HCT116 (cell line): Measurements from ENCODE around the gene POLK.

Experiments used
- CEBPB ChIP-seq: IDR thresholded peaks from 2 replicates; pipeline ENCODE4 v1.6.1; 2012; ENCODE audit warnings: low read depth
- FOSL1 ChIP-seq: IDR thresholded peaks from 2 replicates; pipeline ENCODE4 v1.6.1; 2012; ENCODE audit warnings: low read depth
- POLR2A ChIP-seq: IDR thresholded peaks from 2 replicates; pipeline ENCODE4 v1.7.0; 2011; ENCODE audit warnings: borderline replicate concordance; ENCODE audit not compliant: insufficient read depth, insufficient read length; ENCODE audit errors: extremely low read depth
- RAD21 ChIP-seq: IDR thresholded peaks from 2 replicates; pipeline ENCODE4 v1.6.1; 2012; ENCODE audit warnings: low read depth, mild to moderate bottlenecking
- TF ChIP-seq, protein P1 (sequence below), 3 experiments: fragments of 200-600 bp in 1 of 3; sonication (generic) in 1 of 3; IDR thresholded peaks in 2 of 3; conservative IDR thresholded peaks in 1 of 3; 2 replicates each; pipeline ENCODE4 v1.5.1; 2012 to 2017; ENCODE audit warnings: low read depth in 2 of 3, low read length in 2 of 3, antibody characterized with exemption in 1 of 3, borderline replicate concordance in 1 of 3, control low read depth in 1 of 3, mild to moderate bottlenecking in 1 of 3, mixed read lengths in 1 of 3, mixed run types in 1 of 3, moderate library complexity in 1 of 3; ENCODE audit not compliant: insufficient read depth in 1 of 3

DNA sequence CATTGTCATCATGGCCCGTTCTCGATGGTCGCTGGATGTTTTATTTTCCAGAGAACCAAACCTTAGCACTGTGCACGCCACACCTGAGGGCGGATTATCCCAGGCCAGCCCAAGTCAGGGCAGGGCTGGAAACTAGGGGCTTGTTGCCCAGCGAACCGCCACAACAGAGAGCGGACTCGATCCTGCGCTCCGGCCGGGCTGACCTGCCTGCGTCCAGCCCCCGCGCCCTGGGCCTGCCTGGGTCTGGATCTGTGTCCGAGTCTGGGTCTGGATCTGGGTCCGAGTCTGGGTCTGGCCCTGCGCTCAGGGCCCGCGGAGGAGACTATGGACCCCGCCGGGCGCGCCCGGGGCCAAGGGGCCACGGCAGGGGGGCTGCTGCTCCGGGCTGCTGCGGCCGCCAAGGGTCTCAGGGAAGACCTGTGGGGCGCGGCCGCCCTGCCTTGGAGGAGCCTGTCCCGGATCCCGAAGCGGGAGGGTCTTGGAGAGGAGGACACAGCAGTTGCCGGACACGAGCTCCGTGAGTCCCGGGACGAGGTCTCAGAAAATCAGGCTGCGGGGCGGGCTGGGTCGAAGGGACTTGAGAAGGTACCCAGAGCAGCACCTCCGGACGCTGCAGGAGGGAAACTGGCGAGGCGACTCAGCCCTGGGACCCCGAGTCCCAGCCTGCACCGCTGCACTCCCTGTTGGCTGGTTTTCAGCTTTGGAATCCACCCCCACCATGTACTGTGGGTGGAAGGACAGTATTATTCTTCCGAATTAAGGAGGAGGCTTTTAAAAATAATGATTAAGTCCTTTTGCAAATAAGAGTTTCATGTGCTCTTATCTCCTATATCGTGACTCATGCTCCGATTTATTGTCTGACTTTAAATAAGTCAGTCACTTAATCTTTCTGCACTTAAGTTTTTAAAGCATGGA is 99.9 kb downstream of the POLK start, which contains the start of gene ANKDD1B:
- no peak for TF ChIP-seq FOSL1
- TF ChIP-seq, protein P1, sequence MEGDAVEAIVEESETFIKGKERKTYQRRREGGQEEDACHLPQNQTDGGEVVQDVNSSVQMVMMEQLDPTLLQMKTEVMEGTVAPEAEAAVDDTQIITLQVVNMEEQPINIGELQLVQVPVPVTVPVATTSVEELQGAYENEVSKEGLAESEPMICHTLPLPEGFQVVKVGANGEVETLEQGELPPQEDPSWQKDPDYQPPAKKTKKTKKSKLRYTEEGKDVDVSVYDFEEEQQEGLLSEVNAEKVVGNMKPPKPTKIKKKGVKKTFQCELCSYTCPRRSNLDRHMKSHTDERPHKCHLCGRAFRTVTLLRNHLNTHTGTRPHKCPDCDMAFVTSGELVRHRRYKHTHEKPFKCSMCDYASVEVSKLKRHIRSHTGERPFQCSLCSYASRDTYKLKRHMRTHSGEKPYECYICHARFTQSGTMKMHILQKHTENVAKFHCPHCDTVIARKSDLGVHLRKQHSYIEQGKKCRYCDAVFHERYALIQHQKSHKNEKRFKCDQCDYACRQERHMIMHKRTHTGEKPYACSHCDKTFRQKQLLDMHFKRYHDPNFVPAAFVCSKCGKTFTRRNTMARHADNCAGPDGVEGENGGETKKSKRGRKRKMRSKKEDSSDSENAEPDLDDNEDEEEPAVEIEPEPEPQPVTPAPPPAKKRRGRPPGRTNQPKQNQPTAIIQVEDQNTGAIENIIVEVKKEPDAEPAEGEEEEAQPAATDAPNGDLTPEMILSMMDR (IDR thresholded peaks at IDR 0.05 in 2 of 3, conservative IDR thresholded peaks at IDR 0.05 in 1 of 3; ENCODE audit: borderline replicate concordance in 1 of 3, insufficient read depth in 1 of 3, low read depth in 2 of 3, low read length in 2 of 3) = no peak
- no peak for TF ChIP-seq POLR2A
- TF ChIP-seq RAD21 = no peak
- TF ChIP-seq CEBPB = no peak
